Cardiac muscle cell (in vitro differentiated cells and primary cell): ENCODE data around the gene PDXP. TPM values are rescaled to one million over a fixed set of nuclear protein-coding genes. Genes with fewer than 3 reads are reported as not detected.

ENCODE experiments used
- DNase-seq, 2 donors: peaks; one replicate each; pipeline versions ENCODE4 v3.0.0 to v3.0.0-alpha.2; 2010 to 2017; ENCODE audit warnings: low read depth in 1 of 2, low spot score in 1 of 2
- H3K27ac ChIP-seq: fragments of 200-600 bp; sonication (generic); 2 replicates; pipeline ENCODE4 v1.5.1; 2016
- H3K27me3 ChIP-seq: fragments of 200-600 bp; sonication (generic); 2 replicates; pipeline ENCODE4 v1.6.0; 2016; ENCODE audit warnings: control low read depth
- H3K36me3 ChIP-seq: fragments of 200-600 bp; sonication (generic); 2 replicates; pipeline ENCODE4 v1.5.1; 2016; ENCODE audit warnings: control low read depth
- H3K4me1 ChIP-seq: fragments of 200-600 bp; sonication (generic); 2 replicates; pipeline ENCODE4 v1.8.1; 2017; ENCODE audit warnings: low read depth, mild to moderate bottlenecking, mixed run types
- H3K4me3 ChIP-seq: fragments of 200-600 bp; sonication (generic); 2 replicates; pipeline ENCODE4 v1.5.1; 2016; ENCODE audit warnings: mild to moderate bottlenecking
- H3K9me3 ChIP-seq: fragments of 200-600 bp; sonication (generic); 2 replicates; pipeline ENCODE4 v1.5.1; 2017; ENCODE audit warnings: low read depth, mild to moderate bottlenecking, control low read depth
- polyA plus RNA-seq: library from polyadenylated mRNA; unstranded; fragments of >200 nt; fragmentation: Nextera tagmentation; extraction: Ambion mirVana; gene quantifications from 2 replicates; pipeline ENCODE4 v1.2.1, GENCODE V29; 2016
- total RNA-seq: library from RNA; depleted of rRNA; stranded (reverse); fragments of >200 nt; gene quantifications from 2 replicates; pipeline ENCODE4 v1.2.3, GENCODE V29; 2016
- TF ChIP-seq, protein P1 (sequence below): IDR thresholded peaks from 2 replicates; pipeline ENCODE4 v1.5.1; 2012; ENCODE audit warnings: low read depth, mild to moderate bottlenecking, low read length

Gene PDXP
- total and polyA plus RNA-seq, 2 experiments from 2014 or later: 48.5 to 117 TPM

DNA sequence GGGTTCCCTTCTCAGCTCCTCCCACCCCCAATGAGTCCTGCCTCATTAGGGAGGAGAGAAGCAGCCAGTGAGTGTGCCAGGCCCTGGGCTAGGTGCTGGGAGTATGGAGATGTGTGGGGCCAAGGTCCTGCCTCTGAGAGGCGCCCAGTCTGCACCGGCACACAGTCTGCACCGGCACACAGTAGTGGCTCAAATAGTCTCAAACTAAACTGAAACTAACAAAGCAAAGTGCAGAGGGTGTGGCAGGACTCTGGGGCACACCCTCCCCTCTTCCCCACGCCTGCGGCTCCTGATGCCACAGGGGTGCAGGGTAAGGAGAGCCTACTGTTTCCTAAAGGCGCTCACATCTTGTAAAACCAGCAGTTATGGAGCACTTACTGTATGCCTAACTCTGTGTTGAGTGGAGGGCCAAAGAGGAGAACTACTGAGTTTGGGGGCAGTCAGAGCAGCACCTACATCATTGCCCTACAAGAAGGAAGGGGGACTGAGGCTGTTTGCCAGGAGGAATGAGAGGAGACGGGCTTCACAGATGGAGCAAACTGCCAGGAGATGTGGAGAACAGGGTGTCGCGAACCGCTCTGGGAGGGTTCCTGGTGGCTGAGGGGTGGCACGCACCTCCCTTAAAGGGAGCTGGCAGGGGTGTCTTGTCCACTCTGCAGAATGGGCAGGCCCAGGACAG is 20.0 kb upstream of the PDXP start:
- H3K27ac ChIP-seq: no peak overlapping the region
- TF ChIP-seq, protein P1, sequence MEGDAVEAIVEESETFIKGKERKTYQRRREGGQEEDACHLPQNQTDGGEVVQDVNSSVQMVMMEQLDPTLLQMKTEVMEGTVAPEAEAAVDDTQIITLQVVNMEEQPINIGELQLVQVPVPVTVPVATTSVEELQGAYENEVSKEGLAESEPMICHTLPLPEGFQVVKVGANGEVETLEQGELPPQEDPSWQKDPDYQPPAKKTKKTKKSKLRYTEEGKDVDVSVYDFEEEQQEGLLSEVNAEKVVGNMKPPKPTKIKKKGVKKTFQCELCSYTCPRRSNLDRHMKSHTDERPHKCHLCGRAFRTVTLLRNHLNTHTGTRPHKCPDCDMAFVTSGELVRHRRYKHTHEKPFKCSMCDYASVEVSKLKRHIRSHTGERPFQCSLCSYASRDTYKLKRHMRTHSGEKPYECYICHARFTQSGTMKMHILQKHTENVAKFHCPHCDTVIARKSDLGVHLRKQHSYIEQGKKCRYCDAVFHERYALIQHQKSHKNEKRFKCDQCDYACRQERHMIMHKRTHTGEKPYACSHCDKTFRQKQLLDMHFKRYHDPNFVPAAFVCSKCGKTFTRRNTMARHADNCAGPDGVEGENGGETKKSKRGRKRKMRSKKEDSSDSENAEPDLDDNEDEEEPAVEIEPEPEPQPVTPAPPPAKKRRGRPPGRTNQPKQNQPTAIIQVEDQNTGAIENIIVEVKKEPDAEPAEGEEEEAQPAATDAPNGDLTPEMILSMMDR: no peak
- DNase-seq: no peak
- H3K4me3 ChIP-seq: no peak overlapping the region
- H3K36me3 ChIP-seq: no peaks in the 10 kb centered on the region
- H3K4me1 ChIP-seq: peaks cover 28% of the 10 kb centered on the region
- no peaks in the 10 kb centered on the region for H3K27me3 ChIP-seq
- H3K9me3 ChIP-seq: no peaks in the 10 kb centered on the region

DNA sequence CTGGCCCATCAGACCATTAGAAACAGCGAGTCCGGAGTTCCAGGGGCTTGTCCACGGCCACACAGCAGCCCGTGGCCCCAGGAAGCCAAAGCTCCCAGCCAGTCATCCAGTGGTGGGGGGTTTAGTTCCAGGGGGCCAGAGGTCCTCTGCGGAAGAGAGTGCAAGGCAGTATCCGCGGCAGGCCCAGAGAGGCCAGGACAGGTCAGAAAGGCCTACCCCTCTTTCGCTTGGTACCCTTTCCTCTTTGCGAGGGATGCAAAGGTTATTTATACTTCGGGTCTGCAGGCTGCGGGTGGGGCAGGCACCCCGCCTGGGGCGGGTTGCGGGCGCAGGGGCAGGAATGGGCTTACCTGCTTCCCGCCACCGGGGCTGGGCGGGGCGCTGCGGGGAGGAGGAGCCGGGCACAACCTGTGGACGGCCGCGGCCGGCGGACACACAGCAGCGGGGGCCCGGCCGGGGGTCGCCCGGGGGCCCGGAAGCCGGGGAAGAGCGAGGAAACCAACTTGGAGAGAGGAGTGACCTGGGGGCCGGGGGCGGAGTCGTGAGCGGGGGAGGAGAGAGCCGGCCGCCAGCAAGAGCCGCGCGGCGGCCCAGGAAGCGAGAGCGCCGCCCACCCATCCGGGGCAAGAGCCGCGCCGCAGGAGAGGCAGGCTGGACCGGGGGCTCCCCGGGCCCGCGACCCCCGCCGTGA is 19.3 kb upstream of the PDXP start, which contains the start of gene SH3BP1:
SH3BP1 (plus strand) TSS at position 600 of the 691 bp plus-strand sequence. CDS start 119 bp downstream, outside the sequence.
- TF ChIP-seq, protein P1: peak; percentile 2
- peak within 1 kb of the TSS; percentile 24 for H3K27ac ChIP-seq
- H3K36me3 ChIP-seq: no peaks in the 10 kb centered on the region
- peaks cover 21% of the 10 kb centered on the region for H3K4me1 ChIP-seq
- DNase-seq: peak; percentile 53 to 78
- H3K9me3 ChIP-seq: no peaks in the 10 kb centered on the region
- H3K4me3 ChIP-seq: peak within 1 kb of the TSS; percentile 86
- no peaks in the 10 kb centered on the region for H3K27me3 ChIP-seq

DNA sequence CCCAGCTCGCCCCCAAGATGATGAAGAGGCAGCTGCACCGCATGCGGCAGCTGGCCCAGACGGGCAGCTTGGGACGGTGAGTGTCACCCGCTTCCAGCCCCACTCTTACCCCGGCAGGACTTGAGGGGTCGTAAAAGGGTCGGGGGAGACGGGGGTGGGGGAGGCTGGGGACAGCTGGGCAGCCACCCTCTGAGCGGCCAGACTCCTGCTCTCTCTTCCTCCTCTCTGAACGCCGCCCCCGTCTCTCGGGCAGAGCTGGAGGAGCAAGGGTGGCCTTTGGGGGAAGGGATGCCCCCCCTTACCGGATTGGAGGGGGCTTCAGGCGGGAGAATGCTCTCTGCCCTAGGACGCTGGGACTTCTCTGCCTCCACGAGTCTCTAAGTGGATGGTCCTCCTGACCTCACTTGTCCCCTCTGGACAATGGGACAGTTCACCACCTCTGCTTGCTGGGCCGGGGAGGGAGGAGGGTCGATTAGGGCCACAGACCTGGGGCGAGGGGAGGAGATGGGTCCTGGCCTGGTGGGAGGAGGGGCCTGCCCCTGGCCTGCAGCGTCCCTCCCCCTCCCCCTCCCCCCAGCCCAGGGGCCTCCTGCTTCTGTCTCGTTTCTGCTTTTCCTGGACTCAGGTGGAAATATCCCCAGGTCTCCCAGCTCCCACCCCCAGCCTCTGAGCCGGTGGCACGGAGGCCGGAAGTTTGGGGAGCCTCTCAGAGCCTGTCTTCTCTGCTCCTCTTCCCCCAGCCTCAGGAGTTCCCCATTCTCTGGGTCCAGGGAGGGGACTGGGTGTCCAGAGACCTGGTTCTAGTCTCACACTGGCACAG is 18.5 kb upstream of the PDXP start:
- Histone ChIP-seq H3K4me1 (peaks cover 13% of the 10 kb centered on the region), H3K4me3 (peak overlapping the region; percentile 86), H3K27ac (no peak overlapping the region), H3K27me3 (no peaks in the 10 kb centered on the region), H3K9me3 (no peaks in the 10 kb centered on the region), H3K36me3 (no peaks in the 10 kb centered on the region)
- DNase-seq: no peak
- TF ChIP-seq, protein P1: no peak

DNA sequence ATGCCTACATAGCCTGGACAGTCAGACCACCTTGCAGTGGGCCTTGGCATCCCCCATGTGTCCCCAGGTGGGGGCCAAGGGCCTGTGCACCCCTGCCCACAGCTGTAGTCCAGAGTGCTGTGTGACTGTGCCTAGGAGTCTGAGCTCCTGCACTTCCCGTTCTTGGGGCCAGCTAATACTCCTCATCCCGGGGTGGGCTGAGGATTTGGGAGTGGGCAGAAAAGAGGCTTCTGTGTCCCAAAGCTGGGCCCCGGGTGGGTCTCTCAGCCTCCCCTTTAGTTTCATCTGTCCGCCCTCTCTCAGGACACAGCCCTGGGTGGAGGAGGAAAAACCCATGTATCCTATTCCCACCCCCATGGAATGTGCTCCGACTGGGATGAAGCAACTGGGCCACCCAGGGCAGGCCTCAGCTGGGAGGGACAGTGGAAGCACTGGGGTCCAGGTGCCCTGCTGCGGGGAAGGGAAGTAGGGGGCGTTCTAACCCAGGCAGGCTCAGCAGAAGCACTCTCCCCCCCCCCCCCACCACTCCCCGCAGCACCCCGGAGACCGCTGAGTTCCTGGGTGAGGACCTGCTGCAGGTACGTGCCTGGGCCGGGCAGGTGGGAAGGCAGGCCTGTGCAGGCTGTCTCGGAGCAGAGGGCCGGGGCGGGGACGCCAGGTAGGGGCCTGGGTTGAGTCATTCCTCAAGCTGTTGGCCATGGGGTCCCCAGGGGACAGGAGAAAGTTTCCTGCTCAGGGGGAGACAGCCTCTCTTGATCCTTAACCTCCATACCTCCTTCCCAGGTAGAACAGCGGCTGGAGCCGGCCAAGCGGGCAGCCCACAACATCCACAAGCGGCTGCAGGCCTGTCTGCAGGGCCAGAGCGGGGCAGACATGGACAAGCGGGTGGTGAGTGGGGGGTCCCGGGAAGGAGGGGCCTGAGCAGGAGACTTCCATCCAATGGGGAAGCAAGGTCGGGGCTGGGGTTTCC is 17.6 kb upstream of the PDXP start:
- H3K27ac ChIP-seq: no peak overlapping the region
- peak overlapping the region; percentile 86 for H3K4me3 ChIP-seq
- H3K27me3 ChIP-seq: no peaks in the 10 kb centered on the region
- peaks cover 8% of the 10 kb centered on the region for H3K4me1 ChIP-seq
- TF ChIP-seq, protein P1: no peak
- peak in 1 of 2 donors; percentile 16 for DNase-seq
- H3K9me3 ChIP-seq: no peaks in the 10 kb centered on the region
- H3K36me3 ChIP-seq: no peaks in the 10 kb centered on the region
